Immature natural killer cell (primary cell): ENCODE data around the gene NFATC1. TPM values are rescaled to one million over a fixed set of nuclear protein-coding genes. Genes with fewer than 3 reads are reported as not detected.
A peak's percentile ranks its signal among the peaks of the same experiment; 100 is the strongest.
"Not testable (repeated sequence)": the region's sequence is repeated elsewhere in the genome, so short reads cannot be mapped to it uniquely, and the experiment has no call there.

Experiments used
- DNase-seq, 3 donors: peaks; one replicate each; pipeline ENCODE4 v3.0.0; 2022; ENCODE audit warnings: mixed read lengths in 1 of 3
- H3K27ac Mint-ChIP-seq, 6 donors: one replicate each; pipeline ENCODE4 v1.8.0; 2020; ENCODE audit warnings: mixed read lengths in 6 of 6, mild to moderate bottlenecking in 5 of 6, inconsistent platforms in 4 of 6, moderate library complexity in 3 of 6
- H3K27me3 Mint-ChIP-seq, 3 donors: one replicate each; pipeline ENCODE4 v1.8.0; 2020 to 2021; ENCODE audit warnings: low read depth in 3 of 3, mild to moderate bottlenecking in 3 of 3, mixed read lengths in 3 of 3, moderate library complexity in 3 of 3, inconsistent platforms in 1 of 3
- H3K36me3 Mint-ChIP-seq, 3 donors: one replicate each; pipeline ENCODE4 v1.8.0; 2020; ENCODE audit warnings: mixed read lengths in 3 of 3, inconsistent platforms in 2 of 3, mild to moderate bottlenecking in 2 of 3
- H3K4me1 Mint-ChIP-seq, 2 donors: one replicate each; pipeline ENCODE4 v1.8.0; 2020; ENCODE audit warnings: inconsistent platforms in 2 of 2, mild to moderate bottlenecking in 2 of 2, mixed read lengths in 2 of 2, moderate library complexity in 1 of 2
- H3K4me3 Mint-ChIP-seq, 5 donors: one replicate each; pipeline ENCODE4 v1.8.0; 2020; ENCODE audit warnings: mild to moderate bottlenecking in 5 of 5, mixed read lengths in 5 of 5, inconsistent platforms in 3 of 5, moderate library complexity in 3 of 5
- H3K9me3 Mint-ChIP-seq, 6 donors: one replicate each; pipeline ENCODE4 v1.8.0; 2020; ENCODE audit warnings: mild to moderate bottlenecking in 6 of 6, mixed read lengths in 6 of 6, inconsistent platforms in 4 of 6, moderate library complexity in 3 of 6
- polyA plus RNA-seq, 3 donors: library from polyadenylated mRNA; unstranded; fragments of 300-500 nt; fragmentation: Illumina TruSeq; gene quantifications; one replicate each; pipeline ENCODE4 v1.2.3, GENCODE V29; 2021

NFATC1 gene
- polyA plus RNA-seq, 3 donors from 2014 or later: 3.1 to 17.6 (median 8.9) TPM

DNA sequence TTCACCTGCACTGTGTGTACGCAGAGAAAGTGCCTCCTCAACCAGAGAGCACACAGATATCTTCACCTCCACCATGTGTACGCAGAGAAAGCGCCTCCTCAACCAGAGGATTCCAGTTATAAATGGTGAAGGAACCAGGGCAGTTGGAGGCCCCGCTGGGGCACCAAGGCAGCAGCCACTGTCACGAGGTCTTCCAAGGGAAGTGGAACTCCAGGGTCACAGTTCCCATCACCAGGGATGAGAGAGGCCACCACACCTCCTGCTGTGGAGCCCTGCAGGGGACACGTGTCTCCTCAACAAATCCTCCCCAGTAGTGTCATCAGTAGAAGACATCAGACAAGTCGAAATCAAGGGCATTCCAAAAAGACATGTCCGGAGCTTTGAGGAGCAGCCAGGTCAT, 28.2 kb upstream of the NFATC1 start:
- H3K4me3 Mint-ChIP-seq: peak overlapping the region in 1 of 5 donors; percentile 21
- DNase-seq: no peak
- H3K4me1 Mint-ChIP-seq: peaks cover 22 to 32% of the 10 kb centered on the region in 2 donors
- peaks cover 16 to 33% (median 19%) of the 10 kb centered on the region in 3 donors for H3K36me3 Mint-ChIP-seq
- H3K27me3 Mint-ChIP-seq: peaks cover 0 to 2% (median 1%) of the 10 kb centered on the region in 3 donors
- H3K27ac Mint-ChIP-seq: peak overlapping the region in 1 of 6 donors; percentile 53
- H3K9me3 Mint-ChIP-seq: no peaks in the 10 kb centered on the region

DNA sequence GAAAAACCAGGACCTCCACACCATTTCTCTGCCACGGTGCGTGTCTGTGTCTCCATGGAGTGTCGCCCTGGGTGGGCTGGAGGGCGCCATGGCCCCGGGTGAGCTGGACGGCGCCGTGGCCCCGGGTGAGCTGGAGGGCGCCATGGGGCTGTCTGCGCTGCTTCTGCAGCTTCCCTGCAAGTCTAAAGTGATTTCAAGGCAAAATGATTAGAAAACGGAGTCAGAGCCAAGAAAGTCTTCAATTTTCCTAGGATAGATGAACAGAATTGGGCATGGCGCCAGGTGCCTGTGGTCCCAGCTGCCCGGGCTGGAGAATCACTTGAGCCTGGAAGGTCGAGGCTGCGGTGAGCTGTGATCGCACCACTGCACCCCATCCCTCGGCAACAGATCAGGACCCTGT, 27.7 kb upstream of the NFATC1 start:
- Mint-ChIP-seq H3K9me3 (no peaks in the 10 kb centered on the region), H3K4me3 (no peak overlapping the region), H3K27me3 (peaks cover 0 to 2% (median 1%) of the 10 kb centered on the region in 3 donors), H3K36me3 (peaks cover 14 to 33% (median 19%) of the 10 kb centered on the region in 3 donors), H3K4me1 (peaks cover 22 to 32% of the 10 kb centered on the region in 2 donors), H3K27ac (no peak overlapping the region)
- no peak for DNase-seq

DNA sequence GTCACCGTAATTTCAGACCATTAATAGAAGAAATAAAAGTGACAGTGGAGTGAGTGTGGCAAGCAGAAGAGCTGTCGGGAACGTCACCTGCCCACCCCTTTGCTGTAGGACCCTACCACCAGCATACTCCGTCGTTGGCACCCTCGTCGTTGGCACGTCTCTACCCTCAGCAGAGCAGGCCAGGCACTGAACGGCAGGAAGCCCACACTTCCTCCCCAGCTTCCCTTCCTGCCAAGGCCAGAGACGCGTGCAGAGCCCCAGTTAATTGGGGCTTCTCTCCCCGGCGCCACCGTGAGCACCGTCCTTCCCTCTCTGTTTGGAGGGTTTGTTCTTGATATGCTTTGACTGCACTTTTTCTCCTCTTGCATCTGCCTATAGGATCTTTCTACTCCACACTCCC, 27.0 kb upstream of the NFATC1 start:
- Mint-ChIP-seq H3K36me3 (peaks cover 8 to 27% (median 14%) of the 10 kb centered on the region in 3 donors), H3K4me3 (peak overlapping the region in 4 of 5 donors; percentile 19 to 42 (median 24)), H3K4me1 (peaks cover 22 to 32% of the 10 kb centered on the region in 2 donors), H3K9me3 (no peaks in the 10 kb centered on the region), H3K27ac (peak overlapping the region in 2 of 6 donors; percentile 39 to 73), H3K27me3 (peaks cover 0 to 2% (median 1%) of the 10 kb centered on the region in 3 donors)
- no peak for DNase-seq

GRCh38 chr18:79371561-79372121, 24.1 kb upstream of the NFATC1 start:
- no peaks in the 10 kb centered on the region for H3K9me3 Mint-ChIP-seq
- peaks cover 18 to 32% of the 10 kb centered on the region in 2 donors for H3K4me1 Mint-ChIP-seq
- no peak overlapping the region for H3K4me3 Mint-ChIP-seq
- peak overlapping the region in 5 of 6 donors; percentile 15 to 61 (median 48) for H3K27ac Mint-ChIP-seq
- no peak for DNase-seq
- H3K27me3 Mint-ChIP-seq: peaks cover 0 to 2% (median 1%) of the 10 kb centered on the region in 3 donors
- peaks cover 0 to 29% (median 24%) of the 10 kb centered on the region in 3 donors for H3K36me3 Mint-ChIP-seq

DNA sequence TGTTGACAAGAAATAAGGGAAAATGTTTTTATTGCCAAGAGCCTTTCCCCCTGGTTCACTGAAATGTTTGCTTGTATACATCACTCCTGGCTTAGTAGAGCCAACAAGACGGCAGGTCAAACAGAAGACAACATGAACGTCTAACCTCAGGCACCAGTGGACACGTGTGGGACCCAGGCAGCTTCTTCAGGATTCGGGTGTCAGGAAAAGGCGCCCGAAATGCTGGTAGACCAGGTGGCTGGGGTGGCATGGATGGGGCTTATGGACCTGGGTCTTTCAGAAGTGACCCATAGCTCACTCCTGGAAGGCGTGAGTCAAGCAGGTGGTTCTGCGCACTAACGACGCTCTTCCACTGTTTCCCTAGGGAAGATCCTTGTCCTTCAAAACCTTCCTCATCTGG, 23.3 kb upstream of the NFATC1 start:
- H3K9me3 Mint-ChIP-seq: no peaks in the 10 kb centered on the region
- H3K4me1 Mint-ChIP-seq: peaks cover 18 to 31% of the 10 kb centered on the region in 2 donors
- peaks cover 0 to 35% (median 24%) of the 10 kb centered on the region in 3 donors for H3K36me3 Mint-ChIP-seq
- DNase-seq: no peak
- no peak overlapping the region for H3K4me3 Mint-ChIP-seq
- H3K27me3 Mint-ChIP-seq: peaks cover 0 to 2% (median 1%) of the 10 kb centered on the region in 3 donors
- peak overlapping the region in 1 of 6 donors; percentile 19 for H3K27ac Mint-ChIP-seq

DNA sequence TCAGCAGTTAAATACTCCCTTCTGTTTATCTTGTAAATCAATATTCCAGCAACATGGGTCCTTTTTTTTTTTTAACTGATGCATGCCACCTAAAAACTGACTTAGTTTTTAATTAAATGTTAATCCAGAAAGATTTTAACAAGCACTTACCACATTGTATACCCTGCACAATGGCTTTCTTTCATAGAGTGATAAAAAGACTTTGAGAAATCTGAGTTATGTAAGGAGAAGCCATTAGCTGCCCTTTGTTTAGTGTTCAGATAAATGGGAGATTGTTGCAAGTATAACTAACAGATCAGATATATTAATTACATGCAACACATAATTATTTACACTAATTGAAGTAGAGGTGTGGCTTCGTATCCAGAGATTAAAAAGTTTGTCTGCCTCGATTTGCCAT, 22.7 kb upstream of the NFATC1 start:
- H3K27ac Mint-ChIP-seq: no peak overlapping the region
- peaks cover 0 to 2% (median 1%) of the 10 kb centered on the region in 3 donors for H3K27me3 Mint-ChIP-seq
- H3K4me1 Mint-ChIP-seq: peaks cover 16 to 26% of the 10 kb centered on the region in 2 donors
- no peak overlapping the region for H3K4me3 Mint-ChIP-seq
- DNase-seq: no peak
- peaks cover 0 to 39% (median 29%) of the 10 kb centered on the region in 3 donors for H3K36me3 Mint-ChIP-seq
- no peaks in the 10 kb centered on the region for H3K9me3 Mint-ChIP-seq

DNA sequence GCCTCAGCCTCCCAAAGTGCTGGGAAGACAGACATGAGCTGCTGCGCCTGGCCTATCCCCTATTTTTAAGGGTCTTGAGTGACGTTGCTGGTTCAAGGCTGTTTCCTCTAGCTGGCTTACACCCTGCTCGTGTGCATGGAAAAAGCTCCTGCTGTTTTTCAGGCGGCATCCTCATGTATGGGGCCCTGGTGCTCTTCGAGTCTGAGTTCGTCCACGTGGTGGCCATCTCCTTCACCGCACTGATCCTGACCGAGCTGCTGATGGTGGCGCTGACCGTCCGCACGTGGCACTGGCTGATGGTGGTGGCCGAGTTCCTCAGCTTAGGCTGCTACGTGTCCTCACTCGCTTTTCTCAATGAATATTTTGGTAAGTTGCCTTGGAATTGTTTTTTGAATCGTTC, 22.0 kb upstream of the NFATC1 start:
- Mint-ChIP-seq H3K9me3 (no peaks in the 10 kb centered on the region), H3K4me3 (no peak overlapping the region), H3K36me3 (peaks cover 0 to 39% (median 29%) of the 10 kb centered on the region in 3 donors), H3K27ac (peak overlapping the region in 1 of 6 donors; percentile 28), H3K4me1 (peaks cover 11 to 21% of the 10 kb centered on the region in 2 donors), H3K27me3 (peaks cover under 1 to 2% (median 2%) of the 10 kb centered on the region in 3 donors)
- DNase-seq: no peak

DNA sequence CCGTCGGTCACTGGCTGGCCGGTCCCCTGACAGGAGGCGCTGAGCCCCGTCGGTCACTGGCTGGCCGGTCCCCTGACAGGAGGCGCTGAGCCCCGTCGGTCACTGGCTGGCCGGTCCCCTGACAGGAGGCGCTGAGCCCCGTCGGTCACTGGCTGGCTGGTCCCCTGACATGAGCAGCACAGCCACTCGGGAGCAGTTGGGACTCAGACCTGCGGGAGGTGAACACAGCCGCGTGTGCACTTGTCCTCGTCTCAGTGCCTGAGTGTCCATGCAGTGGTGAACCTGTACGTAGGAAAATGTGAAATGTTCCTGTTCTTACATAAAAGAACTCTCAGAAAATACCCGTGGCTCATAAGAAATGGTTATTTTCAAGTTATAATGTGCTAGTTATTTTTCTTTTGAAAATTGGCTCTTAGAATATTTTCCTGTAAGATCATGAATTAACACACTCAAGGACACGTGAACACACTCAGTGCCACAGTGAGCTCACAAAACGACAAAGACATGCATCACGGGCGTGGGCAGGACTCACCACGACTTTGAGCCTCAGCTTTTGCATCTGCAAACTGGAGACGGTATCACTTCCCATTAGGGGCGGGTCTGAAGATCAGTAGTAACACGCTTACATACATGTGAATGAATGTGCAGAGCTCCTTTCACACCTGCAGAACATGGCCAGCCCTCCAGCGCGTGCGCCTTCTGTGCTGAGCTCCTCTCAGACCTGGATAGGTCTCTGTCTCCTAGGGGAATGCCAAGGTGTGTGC, 21.1 kb upstream of the NFATC1 start:
- DNase-seq: no peak
- peaks cover 15 to 24% of the 10 kb centered on the region in 2 donors for H3K4me1 Mint-ChIP-seq
- H3K4me3 Mint-ChIP-seq: no peak overlapping the region
- H3K27me3 Mint-ChIP-seq: peaks cover 0 to 2% (median 2%) of the 10 kb centered on the region in 3 donors
- H3K27ac Mint-ChIP-seq: peak overlapping the region in 1 of 6 donors; percentile 62
- H3K36me3 Mint-ChIP-seq: peaks cover 0 to 39% (median 26%) of the 10 kb centered on the region in 3 donors
- H3K9me3 Mint-ChIP-seq: no peaks in the 10 kb centered on the region

DNA sequence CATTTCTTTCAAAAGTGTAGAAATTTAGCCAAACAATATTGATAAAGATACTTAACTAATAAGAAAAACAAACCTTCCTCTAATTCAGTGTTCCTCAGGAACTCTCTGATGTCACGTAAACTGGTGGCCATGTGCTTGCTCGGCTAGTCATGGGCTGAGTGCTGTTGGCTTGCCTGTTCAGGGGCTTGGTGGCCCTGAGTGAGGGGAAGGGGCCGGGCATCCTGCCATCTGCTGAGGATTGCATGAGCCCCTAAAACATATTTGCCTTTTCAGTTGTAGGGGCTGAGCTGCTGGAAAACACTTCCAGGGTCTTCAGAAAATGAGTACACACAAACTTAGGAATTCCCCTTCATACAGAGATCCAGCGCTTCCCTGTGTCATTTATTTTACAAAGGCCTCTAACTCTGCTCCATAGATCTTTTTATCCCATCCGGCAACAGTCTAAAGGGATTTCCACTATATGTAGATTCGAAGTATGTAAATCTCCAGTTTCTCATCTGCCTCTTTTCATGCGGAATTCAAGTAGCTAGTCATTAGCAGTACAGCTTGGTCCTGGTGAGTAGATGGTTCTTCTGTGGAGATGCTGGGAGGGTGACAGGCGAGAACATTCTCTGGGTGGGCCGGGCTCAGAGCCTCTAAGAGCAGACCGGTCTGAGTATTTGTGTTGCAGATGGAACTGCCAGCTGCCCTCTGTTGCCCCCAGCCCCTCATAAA, 20.1 kb upstream of the NFATC1 start:
- Mint-ChIP-seq H3K4me1 (peaks cover 13 to 20% of the 10 kb centered on the region in 2 donors), H3K9me3 (no peaks in the 10 kb centered on the region), H3K36me3 (peaks cover 0 to 39% (median 26%) of the 10 kb centered on the region in 3 donors), H3K27me3 (peaks cover 2% of the 10 kb centered on the region in 3 donors), H3K4me3 (no peak overlapping the region), H3K27ac (peak overlapping the region in 2 of 6 donors; percentile 13 to 42)
- DNase-seq: no peak

- DNase-seq, H3K9me3 Mint-ChIP-seq, H3K27ac Mint-ChIP-seq, H3K4me3 Mint-ChIP-seq, H3K27me3 Mint-ChIP-seq: not testable (repeated sequence)
- Mint-ChIP-seq H3K4me1 (peaks cover 10 to 13% of the 10 kb centered on the region in 2 donors), H3K36me3 (peaks cover 0 to 38% (median 25%) of the 10 kb centered on the region in 3 donors)
Observed at GRCh38 chr18:79376661-79377060, 19.1 kb upstream of the NFATC1 start.

GRCh38 chr18:79377187-79377891, 18.4 kb upstream of the NFATC1 start:
- Mint-ChIP-seq H3K4me3 (no peak overlapping the region), H3K27me3 (peaks cover 0 to 2% (median 2%) of the 10 kb centered on the region in 3 donors), H3K36me3 (peaks cover 0 to 35% (median 23%) of the 10 kb centered on the region in 3 donors), H3K27ac (peak overlapping the region in 1 of 6 donors; percentile 8), H3K4me1 (peaks cover 7 to 8% of the 10 kb centered on the region in 2 donors), H3K9me3 (no peaks in the 10 kb centered on the region)
- no peak for DNase-seq

DNA sequence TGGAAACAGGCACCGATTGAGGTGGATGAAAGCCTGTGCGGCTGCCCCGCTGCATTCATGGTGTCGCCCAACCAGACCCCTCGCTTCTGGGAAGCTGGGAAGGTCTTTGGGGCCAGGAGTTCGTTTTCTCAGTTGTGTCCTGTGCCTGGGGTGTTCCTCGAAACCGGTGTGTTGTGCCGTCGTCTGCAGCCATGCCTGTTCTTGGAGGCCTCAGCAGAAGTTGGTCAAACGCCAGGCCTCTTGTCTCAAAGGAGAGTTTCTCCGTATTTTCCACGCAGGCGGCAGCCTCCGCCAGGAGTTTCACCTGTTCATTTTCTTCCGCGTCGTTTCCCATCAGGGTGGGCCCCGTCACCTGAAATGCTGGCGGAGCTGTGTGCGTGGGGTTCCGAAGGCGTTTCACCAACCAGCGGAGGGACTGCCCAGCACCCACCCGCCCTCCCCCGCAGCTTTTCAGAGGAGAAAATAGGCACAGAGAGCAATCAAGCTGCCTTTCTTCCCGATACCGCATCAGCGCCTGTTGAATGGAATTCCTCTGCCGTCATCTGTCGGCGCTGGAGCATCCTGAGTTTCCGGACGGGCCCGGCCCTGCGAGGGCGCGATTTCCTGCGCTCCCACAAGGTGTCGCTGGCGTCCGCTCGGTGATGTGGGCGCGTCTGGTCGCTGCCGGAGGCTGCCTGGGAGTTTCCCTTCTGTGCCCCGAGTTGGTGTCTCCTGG, 17.0 kb upstream of the NFATC1 start:
- peak; percentile 70 to 73 (median 71) for DNase-seq
- peaks cover 7 to 8% of the 10 kb centered on the region in 2 donors for H3K4me1 Mint-ChIP-seq
- H3K27ac Mint-ChIP-seq: peak overlapping the region in 2 of 6 donors; percentile 5 to 69
- H3K9me3 Mint-ChIP-seq: no peaks in the 10 kb centered on the region
- peaks cover 0 to 35% (median 23%) of the 10 kb centered on the region in 3 donors for H3K36me3 Mint-ChIP-seq
- H3K27me3 Mint-ChIP-seq: peaks cover 0 to 2% (median 2%) of the 10 kb centered on the region in 3 donors
- H3K4me3 Mint-ChIP-seq: no peak overlapping the region
